Naive thymus-derived CD4-positive, alpha-beta T cell (primary cell): Measurements from ENCODE around the gene ZCCHC2. TPM values are rescaled to one million over a fixed set of nuclear protein-coding genes. Genes with fewer than 3 reads are reported as not detected.

ENCODE experiments used
- ATAC-seq: fragments of 150-1000 bp; cut with Tn5 transposase; 2 replicates; pipeline ENCODE4 v1.10.0; 2021; ENCODE audit warnings: mild to moderate bottlenecking, moderate library complexity
- CTCF ChIA-PET: fragments of 350-600 bp; sonication (Branson Sonifier 250); formaldehyde crosslinking; loops from one replicate; lab custom pipeline; 2021; ENCODE audit warnings: antibody characterized with exemption; lab: Charles Lee
- POLR2A ChIA-PET: fragments of 350-600 bp; sonication (Branson Sonifier 250); formaldehyde crosslinking; loops from one replicate; lab custom pipeline; 2021; ENCODE audit warnings: antibody characterized with exemption, inconsistent platforms; lab: Charles Lee
- DNase-seq, 9 donors: peaks; one replicate each; pipeline versions ENCODE4 v3.0.0 to v3.0.0-alpha.2; 2020 to 2022; ENCODE audit warnings: mixed read lengths in 1 of 9
- H3K27ac ChIP-seq: one replicate; pipeline ENCODE4 v1.7.0; 2013; ENCODE audit warnings: mild to moderate bottlenecking, low read depth, low read length, moderate library complexity
- H3K27me3 ChIP-seq, 2 donors: one replicate each; pipeline ENCODE4 v1.7.0; 2013; ENCODE audit warnings: low read length in 2 of 2, mild to moderate bottlenecking in 2 of 2, moderate library complexity in 2 of 2; ENCODE audit not compliant: control insufficient read depth in 2 of 2, insufficient read depth in 2 of 2
- H3K36me3 ChIP-seq, 3 experiments: 1 replicate in 2 of 3; 2 replicates in 1 of 3; pipeline ENCODE4 v1.7.0; 2013; ENCODE audit warnings: low read length in 3 of 3, mild to moderate bottlenecking in 3 of 3, moderate library complexity in 1 of 3; ENCODE audit not compliant: insufficient read depth in 3 of 3, control insufficient read depth in 2 of 3
- H3K4me1 ChIP-seq, 2 donors: one replicate each; pipeline ENCODE4 v1.7.0; 2013; ENCODE audit warnings: low read length in 2 of 2, mild to moderate bottlenecking in 2 of 2, moderate library complexity in 1 of 2; ENCODE audit not compliant: control insufficient read depth in 2 of 2, insufficient read depth in 2 of 2
- H3K4me3 ChIP-seq: 2 replicates; pipeline ENCODE4 v1.7.0; 2013; ENCODE audit warnings: mild to moderate bottlenecking, low read length
- H3K9me3 ChIP-seq, 3 experiments: 1 replicate in 2 of 3; 2 replicates in 1 of 3; pipeline ENCODE4 v1.7.0; 2013; ENCODE audit warnings: low read length in 3 of 3; ENCODE audit not compliant: control insufficient read depth in 2 of 3
- H3K27ac Mint-ChIP-seq, 9 donors: one replicate each; pipeline ENCODE4 v1.8.0; 2020 to 2022; ENCODE audit warnings: mixed read lengths in 9 of 9, mild to moderate bottlenecking in 8 of 9, moderate library complexity in 5 of 9, inconsistent platforms in 2 of 9
- H3K27me3 Mint-ChIP-seq, 5 donors: one replicate each; pipeline ENCODE4 v1.8.0; 2021 to 2022; ENCODE audit warnings: mixed read lengths in 5 of 5, mild to moderate bottlenecking in 1 of 5
- H3K36me3 Mint-ChIP-seq, 5 donors: one replicate each; pipeline ENCODE4 v1.8.0; 2020 to 2022; ENCODE audit warnings: mixed read lengths in 5 of 5, mild to moderate bottlenecking in 3 of 5, inconsistent platforms in 1 of 5
- H3K4me1 Mint-ChIP-seq, 7 donors: one replicate each; pipeline ENCODE4 v1.8.0; 2020 to 2022; ENCODE audit warnings: mixed read lengths in 7 of 7, mild to moderate bottlenecking in 3 of 7, inconsistent platforms in 1 of 7
- H3K4me3 Mint-ChIP-seq, 10 donors: one replicate each; pipeline ENCODE4 v1.8.0; 2020 to 2022; ENCODE audit warnings: mild to moderate bottlenecking in 10 of 10, mixed read lengths in 10 of 10, moderate library complexity in 6 of 10, inconsistent platforms in 2 of 10
- H3K9me3 Mint-ChIP-seq, 11 donors: one replicate each; pipeline ENCODE4 v1.8.0; 2020 to 2022; ENCODE audit warnings: mixed read lengths in 11 of 11, mild to moderate bottlenecking in 4 of 11, inconsistent platforms in 1 of 11, moderate library complexity in 1 of 11
- intact Hi-C, 2 donors: fragments of 100-400 bp; cut with micrococcal nuclease; formaldehyde crosslinking; loops; one replicate each; pipeline ENCODE4 v1.15.1; 2023
- polyA plus RNA-seq, 2 donors: library from polyadenylated mRNA; unstranded; fragments of 300-500 nt; fragmentation: Illumina TruSeq; gene quantifications; one replicate each; pipeline ENCODE4 v1.2.3, GENCODE V29; 2021
- total RNA-seq, 6 experiments: library from RNA in 5 of 6; stranded (reverse) in 5 of 6; gene quantifications; 1 replicate in 5 of 6; 2 replicates in 1 of 6; pipeline ENCODE4 v1.2.3 and lab custom pipeline; 2021 to 2026

The ZCCHC2 gene
- total and polyA plus RNA-seq, 7 experiments from 2014 or later, result 1.8 to 68.5 (median 54.5) TPM

DNA sequence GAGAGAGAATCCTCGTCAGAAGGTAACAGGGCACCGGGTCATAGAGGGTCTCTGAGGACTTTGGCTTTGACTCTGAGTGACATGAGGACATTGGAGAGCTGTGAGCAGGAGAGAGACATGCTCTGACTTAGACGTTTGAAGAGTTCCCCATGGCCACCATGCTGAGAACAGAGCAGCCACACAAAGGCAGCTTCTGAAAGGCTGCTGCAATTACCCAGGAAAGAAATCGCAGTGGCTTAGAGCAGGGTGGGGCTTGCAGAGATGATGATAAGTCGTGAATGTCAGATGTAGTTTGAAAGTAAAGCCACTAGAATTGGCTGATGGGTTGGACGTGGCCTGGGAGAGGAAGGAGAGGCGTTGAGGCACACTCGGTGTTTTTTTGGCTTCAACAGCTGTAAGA is 79.0 kb downstream of the ZCCHC2 start:
- no peaks in the 10 kb centered on the region for H3K36me3 Mint-ChIP-seq
- H3K36me3 ChIP-seq, result no peaks in the 10 kb centered on the region
- H3K4me3 ChIP-seq, result no peak overlapping the region
- POLR2A ChIA-PET, result no interaction called here
- ATAC-seq (no peak), DNase-seq (no peak)
- H3K9me3 Mint-ChIP-seq, result peaks cover 0 to 1% (median 0%) of the 10 kb centered on the region in 11 donors
- peaks cover 51 to 75% (median 66%) of the 10 kb centered on the region in 5 donors for H3K27me3 Mint-ChIP-seq
- no peak overlapping the region for H3K27ac ChIP-seq
- no peak overlapping the region for H3K4me3 Mint-ChIP-seq
- intact Hi-C loops, result no loop called here
- no peaks in the 10 kb centered on the region for H3K9me3 ChIP-seq
- CTCF ChIA-PET, result no interaction called here
- peaks cover 0 to 7% of the 10 kb centered on the region in 2 donors for H3K27me3 ChIP-seq
- peaks cover 0 to 7% (median 5%) of the 10 kb centered on the region in 7 donors for H3K4me1 Mint-ChIP-seq
- H3K27ac Mint-ChIP-seq, result no peak overlapping the region
- H3K4me1 ChIP-seq, result peaks cover 0 to 5% of the 10 kb centered on the region in 2 donors

DNA sequence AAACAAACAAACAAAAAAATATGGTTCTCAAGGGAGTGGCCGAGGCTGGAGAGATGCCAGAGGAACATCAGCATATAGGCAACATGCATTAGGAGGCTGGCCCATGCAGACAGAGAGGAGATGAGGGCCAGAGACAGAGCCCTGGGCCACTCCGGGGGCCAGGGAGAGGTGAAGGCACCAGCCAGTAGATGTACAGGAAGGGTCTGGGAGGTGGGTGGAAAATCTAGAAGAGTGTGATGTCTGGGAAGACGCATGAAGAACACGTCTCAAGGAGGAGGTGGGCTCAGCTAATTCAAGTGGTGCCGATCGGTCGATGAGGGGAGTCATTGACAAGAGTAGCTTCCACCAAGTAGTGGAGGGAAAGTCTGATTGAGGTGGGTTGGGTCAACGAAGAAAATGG is 79.9 kb downstream of the ZCCHC2 start:
- CTCF ChIA-PET, result no interaction called here
- intact Hi-C loops, result no loop called here
- POLR2A ChIA-PET, result no interaction called here
- no peaks in the 10 kb centered on the region for H3K4me1 ChIP-seq
- no peak for ATAC-seq
- H3K27me3 ChIP-seq, result peaks cover 0 to 3% of the 10 kb centered on the region in 2 donors
- H3K9me3 ChIP-seq, result no peaks in the 10 kb centered on the region
- H3K4me3 ChIP-seq, result no peak overlapping the region
- H3K27ac ChIP-seq, result no peak overlapping the region
- no peaks in the 10 kb centered on the region for H3K36me3 Mint-ChIP-seq
- H3K27me3 Mint-ChIP-seq, result peaks cover 44 to 67% (median 58%) of the 10 kb centered on the region in 5 donors
- no peak overlapping the region for H3K4me3 Mint-ChIP-seq
- H3K4me1 Mint-ChIP-seq, result peaks cover 0 to 2% (median 0%) of the 10 kb centered on the region in 7 donors
- no peak overlapping the region for H3K27ac Mint-ChIP-seq
- DNase-seq, result no peak
- no peaks in the 10 kb centered on the region for H3K36me3 ChIP-seq
- peaks cover 0 to 4% (median 0%) of the 10 kb centered on the region in 11 donors for H3K9me3 Mint-ChIP-seq

DNA sequence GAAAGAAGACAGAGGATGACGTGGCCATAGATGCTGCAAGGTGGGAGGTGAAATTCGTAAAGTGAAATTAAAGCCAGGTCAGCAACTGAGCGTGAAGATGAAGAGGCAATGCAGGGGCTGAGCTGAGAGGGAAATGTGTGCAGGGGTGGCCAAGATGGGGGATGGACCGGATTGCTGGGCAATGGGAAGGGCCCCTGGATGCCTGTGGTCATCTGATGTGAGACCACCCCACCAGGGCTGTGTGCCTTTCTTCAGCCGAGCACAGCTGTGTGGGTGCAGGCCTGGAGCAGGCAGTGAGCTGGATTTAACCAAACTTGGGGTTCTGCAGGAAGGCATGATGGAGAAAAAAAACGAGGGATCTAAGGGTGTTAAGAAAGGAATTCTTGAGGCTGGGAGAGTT is 80.4 kb downstream of the ZCCHC2 start:
- ChIA-PET POLR2A (no interaction called here), CTCF (no interaction called here)
- H3K27me3 Mint-ChIP-seq, result peaks cover 40 to 62% (median 54%) of the 10 kb centered on the region in 5 donors
- intact Hi-C loops, result no loop called here
- Histone ChIP-seq H3K27me3 (peaks cover 0 to 3% of the 10 kb centered on the region in 2 donors), H3K36me3 (no peaks in the 10 kb centered on the region), H3K27ac (no peak overlapping the region), H3K9me3 (no peaks in the 10 kb centered on the region), H3K4me3 (no peak overlapping the region), H3K4me1 (no peaks in the 10 kb centered on the region)
- DNase-seq (no peak), ATAC-seq (no peak)
- no peak overlapping the region for H3K4me3 Mint-ChIP-seq
- no peaks in the 10 kb centered on the region for H3K4me1 Mint-ChIP-seq
- no peak overlapping the region for H3K27ac Mint-ChIP-seq
- no peaks in the 10 kb centered on the region for H3K36me3 Mint-ChIP-seq
- H3K9me3 Mint-ChIP-seq, result peaks cover 0 to 4% (median 0%) of the 10 kb centered on the region in 11 donors

DNA sequence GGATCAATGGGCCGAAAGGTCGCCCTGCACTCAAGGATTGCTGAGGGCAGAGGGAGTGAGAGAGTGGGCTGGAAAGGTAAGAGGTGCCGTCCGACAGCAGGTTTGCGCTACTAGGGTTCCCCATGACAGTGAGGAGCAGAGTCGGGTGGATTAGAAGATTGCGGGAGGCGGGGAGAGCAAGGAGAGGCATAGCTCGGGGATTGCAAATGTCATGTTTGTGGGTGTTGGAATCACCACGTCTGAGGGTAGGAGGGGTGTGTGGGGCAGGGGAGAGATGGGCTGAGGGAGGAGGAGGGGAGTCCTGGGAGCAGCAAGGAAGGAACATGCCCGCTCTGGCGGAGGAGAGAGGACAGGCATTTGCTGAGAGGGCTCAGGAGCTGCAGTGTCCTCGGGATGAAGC is 81.2 kb downstream of the ZCCHC2 start:
- Histone ChIP-seq H3K4me3 (no peak overlapping the region), H3K4me1 (no peaks in the 10 kb centered on the region), H3K27ac (no peak overlapping the region), H3K36me3 (no peaks in the 10 kb centered on the region), H3K27me3 (no peaks in the 10 kb centered on the region), H3K9me3 (no peaks in the 10 kb centered on the region)
- ChIA-PET CTCF (no interaction called here), POLR2A (no interaction called here)
- Mint-ChIP-seq H3K9me3 (peaks cover 0 to 4% (median 0%) of the 10 kb centered on the region in 11 donors), H3K27me3 (peaks cover 32 to 54% (median 46%) of the 10 kb centered on the region in 5 donors), H3K36me3 (no peaks in the 10 kb centered on the region), H3K4me3 (no peak overlapping the region), H3K4me1 (no peaks in the 10 kb centered on the region), H3K27ac (no peak overlapping the region)
- intact Hi-C loops, result no loop called here
- DNase-seq, result no peak
- ATAC-seq, result no peak

DNA sequence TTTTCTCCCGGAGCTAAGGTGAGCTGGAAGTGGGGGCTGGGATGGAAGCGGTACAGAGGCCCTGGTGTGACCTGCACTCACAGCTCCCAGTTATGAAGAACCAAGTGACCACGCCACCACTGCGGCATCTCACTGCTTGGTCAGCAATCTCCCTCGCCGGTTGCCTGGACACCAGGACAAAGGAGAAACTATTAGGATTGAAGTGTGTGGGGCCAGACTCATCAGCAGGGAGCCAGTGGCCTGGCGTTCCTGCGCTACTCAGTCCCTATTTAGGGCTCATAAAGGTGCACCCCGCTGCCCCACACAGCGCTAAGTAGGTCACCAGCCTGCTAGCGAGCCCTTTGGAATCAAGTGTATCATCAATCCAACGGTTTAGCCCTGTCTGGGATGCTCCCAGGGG is 82.9 kb downstream of the ZCCHC2 start:
- Histone ChIP-seq H3K27ac (no peak overlapping the region), H3K36me3 (no peaks in the 10 kb centered on the region), H3K4me3 (no peak overlapping the region), H3K9me3 (no peaks in the 10 kb centered on the region), H3K27me3 (no peaks in the 10 kb centered on the region), H3K4me1 (no peaks in the 10 kb centered on the region)
- ATAC-seq (no peak), DNase-seq (no peak)
- intact Hi-C loops, result no loop called here
- no peak overlapping the region for H3K4me3 Mint-ChIP-seq
- POLR2A ChIA-PET, result no interaction called here
- no peak overlapping the region for H3K27ac Mint-ChIP-seq
- peaks cover 0 to 4% (median 0%) of the 10 kb centered on the region in 11 donors for H3K9me3 Mint-ChIP-seq
- H3K27me3 Mint-ChIP-seq, result peaks cover 19 to 41% (median 36%) of the 10 kb centered on the region in 5 donors
- CTCF ChIA-PET, result no interaction called here
- no peaks in the 10 kb centered on the region for H3K4me1 Mint-ChIP-seq
- H3K36me3 Mint-ChIP-seq, result no peaks in the 10 kb centered on the region

DNA sequence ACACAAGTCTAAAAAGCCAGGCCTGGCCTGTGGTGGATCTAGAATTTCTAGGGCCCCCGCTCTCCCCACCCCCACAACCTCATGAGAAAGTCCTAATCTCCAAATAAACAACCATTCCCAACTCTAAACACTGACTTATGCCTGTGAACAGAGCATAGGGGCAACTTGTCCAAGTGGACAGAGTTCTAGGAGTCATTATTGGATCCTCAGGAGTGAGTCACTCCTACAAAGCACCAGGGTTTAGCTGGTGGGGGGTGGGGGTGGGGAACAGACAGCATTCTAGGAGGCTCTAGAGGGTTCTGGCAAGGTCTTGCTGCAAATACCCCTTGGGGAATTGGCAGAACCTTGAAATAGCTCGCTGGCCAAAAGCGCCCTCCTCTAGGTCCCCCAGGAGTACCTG is 83.3 kb downstream of the ZCCHC2 start:
- no peaks in the 10 kb centered on the region for H3K36me3 ChIP-seq
- no peaks in the 10 kb centered on the region for H3K4me1 ChIP-seq
- ChIA-PET POLR2A (no interaction called here), CTCF (no interaction called here)
- H3K36me3 Mint-ChIP-seq, result no peaks in the 10 kb centered on the region
- no peak overlapping the region for H3K4me3 Mint-ChIP-seq
- no peak overlapping the region for H3K27ac Mint-ChIP-seq
- intact Hi-C loops, result no loop called here
- H3K27me3 ChIP-seq, result no peaks in the 10 kb centered on the region
- no peak overlapping the region for H3K4me3 ChIP-seq
- no peak for DNase-seq
- peaks cover 0 to 1% (median 0%) of the 10 kb centered on the region in 7 donors for H3K4me1 Mint-ChIP-seq
- no peak overlapping the region for H3K27ac ChIP-seq
- peaks cover 0 to 4% (median 0%) of the 10 kb centered on the region in 11 donors for H3K9me3 Mint-ChIP-seq
- peaks cover 16 to 41% (median 33%) of the 10 kb centered on the region in 5 donors for H3K27me3 Mint-ChIP-seq
- no peaks in the 10 kb centered on the region for H3K9me3 ChIP-seq
- ATAC-seq, result no peak

DNA sequence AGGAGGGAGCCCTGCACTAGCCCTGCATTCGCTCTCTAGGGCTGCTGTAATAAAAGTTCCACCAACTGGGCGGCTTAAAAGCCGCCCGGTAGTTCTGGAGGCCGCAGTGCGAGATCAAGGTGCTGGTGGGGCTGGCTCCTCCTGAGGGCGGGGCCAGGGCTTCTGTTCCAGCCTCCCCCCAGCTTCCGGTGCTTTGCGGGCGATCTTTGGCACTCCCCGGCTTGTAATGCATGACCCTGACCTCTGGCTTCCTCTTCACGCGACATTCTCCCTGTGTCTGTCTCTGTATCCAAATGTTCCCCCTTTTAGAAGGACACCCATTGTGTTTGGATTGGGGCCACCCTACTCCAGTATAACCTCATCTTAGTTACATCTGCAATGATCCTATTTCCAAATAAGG is 84.5 kb downstream of the ZCCHC2 start:
- H3K36me3 ChIP-seq, result no peaks in the 10 kb centered on the region
- Mint-ChIP-seq H3K4me3 (no peak overlapping the region), H3K27ac (no peak overlapping the region), H3K4me1 (peaks cover 0 to 1% (median 0%) of the 10 kb centered on the region in 7 donors), H3K27me3 (peaks cover 8 to 43% (median 21%) of the 10 kb centered on the region in 5 donors), H3K9me3 (peaks cover 0 to 4% (median 0%) of the 10 kb centered on the region in 11 donors), H3K36me3 (no peaks in the 10 kb centered on the region)
- intact Hi-C loops, result no loop called here
- DNase-seq (no peak), ATAC-seq (no peak)
- no peaks in the 10 kb centered on the region for H3K27me3 ChIP-seq
- H3K4me3 ChIP-seq, result no peak overlapping the region
- no peaks in the 10 kb centered on the region for H3K4me1 ChIP-seq
- no peak overlapping the region for H3K27ac ChIP-seq
- no peaks in the 10 kb centered on the region for H3K9me3 ChIP-seq
- POLR2A ChIA-PET, result no interaction called here
- CTCF ChIA-PET, result no interaction called here
